Measurements from ENCODE around the gene SPATS2L.

Gene SPATS2L

DNA sequence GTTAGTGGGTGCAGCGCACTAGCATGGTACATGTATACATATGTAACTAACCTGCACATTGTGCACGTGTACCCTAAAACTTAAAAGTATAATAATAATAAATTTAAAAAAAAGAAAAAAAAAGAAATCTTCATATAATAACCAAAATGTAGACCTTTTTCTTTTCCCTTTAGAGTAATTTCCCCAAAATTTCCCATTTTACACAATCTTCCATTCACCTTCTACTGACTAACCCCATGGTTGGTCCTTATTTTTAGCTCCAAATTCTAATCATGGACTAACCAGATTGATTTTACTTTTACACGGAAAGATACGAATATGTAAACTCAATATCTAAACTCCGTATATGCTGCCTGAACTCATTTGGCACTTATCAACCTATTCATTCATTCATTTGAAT lies 195.7 kb downstream of the SPATS2L start:
- Histone ChIP-seq H3K36me3 (ENCODE audit: control insufficient read depth, insufficient read depth, low read length) (no peaks in the 10 kb centered on the region), H3K4me3 (replicated peaks; ENCODE audit: low read depth, low read length) (no peak overlapping the region), H3K27me3 (replicated peaks; ENCODE audit: control insufficient read depth, insufficient read depth, low read length) (no peaks in the 10 kb centered on the region)
- TF ChIP-seq CTCF (IDR thresholded peaks at IDR 0.05; ENCODE audit: insufficient read depth, low read length, poor library complexity, severe bottlenecking), result no peak
- DNase-seq (ENCODE audit: extremely low read depth, insufficient read length), result no peak

- Histone ChIP-seq H3K36me3 (ENCODE audit: control insufficient read depth, insufficient read depth, low read length) (no peaks in the 10 kb centered on the region), H3K27me3 (replicated peaks; ENCODE audit: control insufficient read depth, insufficient read depth, low read length) (no peaks in the 10 kb centered on the region), H3K4me3 (replicated peaks; ENCODE audit: low read depth, low read length) (no peak overlapping the region)
- no peak for TF ChIP-seq CTCF (IDR thresholded peaks at IDR 0.05; ENCODE audit: insufficient read depth, low read length, poor library complexity, severe bottlenecking)
- no peak for DNase-seq (ENCODE audit: extremely low read depth, insufficient read length)
These were observed 200.2 kb downstream of the SPATS2L start for GRCh38 chr2:200506679-200507078.

- H3K4me3 ChIP-seq (replicated peaks; ENCODE audit: low read depth, low read length), result no peak overlapping the region
- no peak for TF ChIP-seq CTCF (IDR thresholded peaks at IDR 0.05; ENCODE audit: insufficient read depth, low read length, poor library complexity, severe bottlenecking)
- no peaks in the 10 kb centered on the region for H3K27me3 ChIP-seq (replicated peaks; ENCODE audit: control insufficient read depth, insufficient read depth, low read length)
- H3K36me3 ChIP-seq (ENCODE audit: control insufficient read depth, insufficient read depth, low read length), result no peaks in the 10 kb centered on the region
- no peak for DNase-seq (ENCODE audit: extremely low read depth, insufficient read length)
These were observed 200.7 kb downstream of the SPATS2L start for GRCh38 chr2:200507179-200507578.

GRCh38 chr2:200509235-200509611 lies 202.7 kb downstream of the SPATS2L start:
- Histone ChIP-seq H3K27me3 (replicated peaks; ENCODE audit: control insufficient read depth, insufficient read depth, low read length) (no peaks in the 10 kb centered on the region), H3K4me3 (replicated peaks; ENCODE audit: low read depth, low read length) (peak overlapping the region; percentile 91), H3K36me3 (ENCODE audit: control insufficient read depth, insufficient read depth, low read length) (no peaks in the 10 kb centered on the region)
- DNase-seq (ENCODE audit: extremely low read depth, insufficient read length), result peak; percentile 11
- no peak for TF ChIP-seq CTCF (IDR thresholded peaks at IDR 0.05; ENCODE audit: insufficient read depth, low read length, poor library complexity, severe bottlenecking)

DNA sequence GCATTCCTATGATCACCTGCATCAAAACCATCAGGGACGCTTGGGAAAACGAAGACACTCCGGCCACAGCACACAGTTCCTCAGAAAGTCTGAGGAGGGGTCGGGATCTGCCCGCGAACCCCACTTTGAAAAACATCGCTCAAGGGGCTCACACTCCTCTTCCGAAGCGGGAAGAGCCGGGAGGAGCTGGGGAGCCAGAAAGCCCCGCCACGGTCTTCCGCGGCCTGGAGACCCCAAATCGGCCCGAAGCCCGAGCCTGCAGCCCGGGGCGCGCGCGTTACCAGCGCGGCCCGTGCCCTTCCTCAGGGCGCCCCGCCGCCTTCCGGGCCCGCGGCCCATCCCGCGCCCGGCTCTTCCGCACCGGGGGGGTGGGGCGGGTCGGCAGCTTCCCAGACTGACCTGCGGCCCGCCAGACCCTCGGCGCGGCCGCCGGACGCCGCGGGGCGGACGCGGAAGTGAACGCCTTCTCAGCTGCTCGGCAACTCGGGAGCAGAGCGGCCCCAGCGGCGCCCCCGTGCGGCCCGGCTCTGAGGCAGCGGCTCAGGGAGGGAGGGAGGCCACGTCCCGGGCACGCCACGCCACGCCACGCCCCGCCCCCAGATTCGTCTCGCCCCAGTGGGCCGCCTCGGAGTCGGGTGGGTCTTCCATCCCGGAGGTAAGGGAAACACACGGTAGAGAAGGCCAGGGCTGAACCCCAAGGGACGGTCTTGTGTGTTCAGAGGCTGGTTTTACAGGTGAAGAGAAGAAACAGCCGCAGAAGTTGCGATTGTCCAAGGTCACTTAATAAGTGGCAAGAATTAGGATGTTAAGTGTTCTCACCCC lies 203.3 kb downstream of the SPATS2L start, which contains the start of gene KCTD18:
Gene KCTD18 (minus strand): TSS at position 457 of the 822 bp plus-strand sequence. CDS start 3,052 bp downstream, outside the sequence.
- Histone ChIP-seq H3K36me3 (ENCODE audit: control insufficient read depth, insufficient read depth, low read length) (no peaks in the 10 kb centered on the region), H3K27me3 (replicated peaks; ENCODE audit: control insufficient read depth, insufficient read depth, low read length) (no peaks in the 10 kb centered on the region; the same call in 1 of the 2 replicates), H3K4me3 (replicated peaks; ENCODE audit: low read depth, low read length) (peak within 1 kb of the TSS; percentile 91)
- peak; percentile 95 for DNase-seq (ENCODE audit: extremely low read depth, insufficient read length)
- peak; percentile 50 for TF ChIP-seq CTCF (IDR thresholded peaks at IDR 0.05; ENCODE audit: insufficient read depth, low read length, poor library complexity, severe bottlenecking)

All from GM06990 (cell line).